HEK293 (cell line): ENCODE results near the gene CKB.

Experiments used
- CTCF ChIP-seq: fragments of 450-650 bp; formaldehyde crosslinking; IDR thresholded peaks from 2 replicates; pipeline ENCODE4 v1.5.1; 2016; ENCODE audit warnings: missing biosample characterization, missing genetic modification characterization
- GLI4 ChIP-seq: fragments of 450-650 bp; formaldehyde crosslinking; IDR thresholded peaks from 2 replicates; pipeline ENCODE4 v1.5.1; 2016; ENCODE audit warnings: missing biosample characterization, missing genetic modification characterization
- HOXA7 ChIP-seq: sonication (generic); formaldehyde crosslinking; IDR thresholded peaks from 2 replicates; pipeline ENCODE4 v1.8.1; 2022; ENCODE audit warnings: missing genetic modification reagents, borderline replicate concordance
- PRDM1 ChIP-seq: fragments of 450-650 bp; formaldehyde crosslinking; IDR thresholded peaks from 2 replicates; pipeline ENCODE4; 2016; ENCODE audit warnings: missing biosample characterization, missing genetic modification characterization
- TCF7L2 ChIP-seq: IDR thresholded peaks from 2 replicates; pipeline ENCODE4 v1.6.1; 2011; ENCODE audit warnings: low read depth, mild to moderate bottlenecking, inconsistent platforms, low read length, moderate library complexity, borderline replicate concordance
- ZNF221 ChIP-seq: fragments of 450-650 bp; formaldehyde crosslinking; IDR thresholded peaks from 2 replicates; pipeline ENCODE4 v1.5.1; 2017; ENCODE audit warnings: missing biosample characterization, missing genetic modification characterization, borderline replicate concordance
- ZNF600 ChIP-seq: fragments of 450-650 bp; formaldehyde crosslinking; IDR thresholded peaks from 2 replicates; pipeline ENCODE4 v1.5.1; 2016; ENCODE audit warnings: missing biosample characterization, missing genetic modification characterization
- ZNF629 ChIP-seq: fragments of 450-650 bp; formaldehyde crosslinking; IDR thresholded peaks from 2 replicates; pipeline ENCODE4 v1.5.1; 2017; ENCODE audit warnings: missing biosample characterization, missing genetic modification characterization
- ZNF704 ChIP-seq: fragments of 450-650 bp; formaldehyde crosslinking; IDR thresholded peaks from 2 replicates; pipeline ENCODE4 v1.5.1; 2016; ENCODE audit warnings: missing biosample characterization, missing genetic modification characterization
- ZNF777 ChIP-seq: fragments of 450-650 bp; formaldehyde crosslinking; IDR thresholded peaks from 2 replicates; pipeline ENCODE4 v1.5.1; 2017; ENCODE audit warnings: missing biosample characterization, missing genetic modification characterization, borderline replicate concordance
- ZSCAN16 ChIP-seq: fragments of 450-650 bp; formaldehyde crosslinking; IDR thresholded peaks from 2 replicates; pipeline ENCODE4 v1.5.1; 2016; ENCODE audit warnings: missing biosample characterization, missing genetic modification characterization
- ZSCAN18 ChIP-seq: fragments of 450-650 bp; formaldehyde crosslinking; IDR thresholded peaks from 2 replicates; pipeline ENCODE4 v1.5.1; 2016; ENCODE audit warnings: missing biosample characterization, missing genetic modification characterization
- ZSCAN5A ChIP-seq: fragments of 450-650 bp; formaldehyde crosslinking; IDR thresholded peaks from 2 replicates; pipeline ENCODE4 v1.5.1; 2016; ENCODE audit warnings: missing biosample characterization, missing genetic modification characterization

GRCh38 chr14:103569408-103569807 is 46.8 kb upstream of the CKB start:
- no peak for TF ChIP-seq CTCF
- no peak for TF ChIP-seq HOXA7
- no peak for TF ChIP-seq ZNF777
- no peak for TF ChIP-seq ZSCAN18 (tag by site-specific recombination)
- TF ChIP-seq ZNF600 (tag by site-specific recombination), result no peak
- no peak for TF ChIP-seq TCF7L2
- no peak for TF ChIP-seq ZSCAN5A (tag by site-specific recombination)
- TF ChIP-seq PRDM1, result no peak
- TF ChIP-seq ZNF221 (tag by site-specific recombination), result no peak
- no peak for TF ChIP-seq ZSCAN16 (tag by site-specific recombination)
- no peak for TF ChIP-seq ZNF629 (tag by site-specific recombination)
- TF ChIP-seq GLI4, result no peak
- no peak for TF ChIP-seq ZNF704
